8988T (cell line): ENCODE measurements around the gene FPGS.

ENCODE experiments used
- DNase-seq: peaks from one replicate; pipeline ENCODE4 v3.0.0; 2011

FPGS gene

GRCh38 chr9:127788337-127789011, 14.2 kb upstream of the FPGS start:
- no peak for DNase-seq

GRCh38 chr9:127789179-127789578, 13.5 kb upstream of the FPGS start:
- DNase-seq = no peak

GRCh38 chr9:127790094-127790855, 12.4 kb upstream of the FPGS start:
- no peak for DNase-seq

- no peak for DNase-seq
These were observed 11.6 kb upstream of the FPGS start for GRCh38 chr9:127791085-127791484.

- no peak for DNase-seq
These were observed 10.2 kb upstream of the FPGS start for GRCh38 chr9:127792417-127793031.

GRCh38 chr9:127793093-127793708, 9.5 kb upstream of the FPGS start:
- DNase-seq = no peak

- DNase-seq = no peak
These were observed 8.5 kb upstream of the FPGS start for GRCh38 chr9:127794001-127794791.

GRCh38 chr9:127796225-127796813, 6.4 kb upstream of the FPGS start:
- DNase-seq = no peak

GRCh38 chr9:127796852-127797370, 5.8 kb upstream of the FPGS start:
- DNase-seq = no peak

GRCh38 chr9:127801955-127802575, 617 bp upstream of the FPGS start:
- no peak for DNase-seq

GRCh38 chr9:127803507-127804352, 1.0 kb downstream of the FPGS start:
- DNase-seq = no peak

GRCh38 chr9:127805620-127806019, 2.9 kb downstream of the FPGS start:
- peak; percentile 92 for DNase-seq

- DNase-seq = no peak
These were observed 4.2 kb downstream of the FPGS start for GRCh38 chr9:127806871-127807270.

GRCh38 chr9:127808347-127809001, 5.8 kb downstream of the FPGS start:
- no peak for DNase-seq

- DNase-seq = no peak
These were observed 6.4 kb downstream of the FPGS start for GRCh38 chr9:127809002-127809539.

GRCh38 chr9:127809540-127810377, 7.1 kb downstream of the FPGS start:
- no peak for DNase-seq

- no peak for DNase-seq
These were observed 7.9 kb downstream of the FPGS start for GRCh38 chr9:127810378-127811187.

GRCh38 chr9:127812011-127812410, 9.3 kb downstream of the FPGS start:
- no peak for DNase-seq
